Astrocyte of the hippocampus (primary cell): ENCODE results near the gene ENTR1.
"Not testable (repeated sequence)": the region's sequence is repeated elsewhere in the genome, so short reads cannot be mapped to it uniquely, and the experiment has no call there.

Experiments
- DNase-seq: peaks from one replicate; pipeline ENCODE4 v3.0.0; 2011; ENCODE audit warnings: low read depth, low spot score

The ENTR1 gene

GRCh38 chr9:136438548-136439480 is 28.4 kb upstream of the ENTR1 start:
- peak; percentile 59 for DNase-seq

- no peak for DNase-seq
Measured at GRCh38 chr9:136437839-136438547, 27.6 kb upstream of the ENTR1 start.

- peak; percentile 54 for DNase-seq
Measured at GRCh38 chr9:136437430-136437829, 27.0 kb upstream of the ENTR1 start.

GRCh38 chr9:136436055-136436634 is 25.7 kb upstream of the ENTR1 start:
- DNase-seq, result no peak

GRCh38 chr9:136434580-136435169 is 24.3 kb upstream of the ENTR1 start:
- no peak for DNase-seq

- DNase-seq, result no peak
Measured at GRCh38 chr9:136433849-136434579, 23.6 kb upstream of the ENTR1 start.

- DNase-seq, result no peak
Measured at GRCh38 chr9:136433043-136433715, 22.8 kb upstream of the ENTR1 start.

- DNase-seq, result no peak
Measured at GRCh38 chr9:136432591-136432990, 22.2 kb upstream of the ENTR1 start.

- DNase-seq, result no peak
Measured at GRCh38 chr9:136431782-136432350, 21.5 kb upstream of the ENTR1 start.

GRCh38 chr9:136430588-136431234 is 20.3 kb upstream of the ENTR1 start:
- no peak for DNase-seq

GRCh38 chr9:136429683-136430491 is 19.5 kb upstream of the ENTR1 start:
- DNase-seq, result no peak

GRCh38 chr9:136429075-136429628 is 18.7 kb upstream of the ENTR1 start:
- DNase-seq, result no peak

GRCh38 chr9:136426787-136427186 is 16.4 kb upstream of the ENTR1 start:
- no peak for DNase-seq

GRCh38 chr9:136425367-136425766 is 15.0 kb upstream of the ENTR1 start:
- not testable (repeated sequence) for DNase-seq

- DNase-seq, result no peak
Measured at GRCh38 chr9:136424750-136425362, 14.4 kb upstream of the ENTR1 start.

GRCh38 chr9:136423432-136424146 is 13.2 kb upstream of the ENTR1 start:
- no peak for DNase-seq

GRCh38 chr9:136422876-136423275 is 12.5 kb upstream of the ENTR1 start:
- no peak for DNase-seq

GRCh38 chr9:136421791-136422190 is 11.4 kb upstream of the ENTR1 start:
- DNase-seq, result no peak
